Kidney (tissue), 14 donors: ENCODE measurements around the gene CCAR1. TPM values are rescaled to one million over a fixed set of nuclear protein-coding genes. Genes with fewer than 3 reads are reported as not detected.

Source experiments
- DNase-seq, 5 donors: peaks; one replicate each; pipeline ENCODE4 v3.0.0-alpha.2; 2013 to 2020
- FAIRE-seq: peaks from 2 replicates; lab custom pipeline; 2012; peaks lifted over from hg19 to GRCh38; lab: Jason Lieb, UNC
- H3K27ac ChIP-seq, 2 donors: one replicate each; pipeline ENCODE4 v1.7.0; 2013; ENCODE audit warnings: low read depth in 2 of 2, low read length in 2 of 2, inconsistent platforms in 1 of 2
- H3K27me3 ChIP-seq: one replicate; pipeline ENCODE4 v1.7.1; 2013; ENCODE audit warnings: low read length, inconsistent platforms; ENCODE audit not compliant: control insufficient read depth, insufficient read depth
- H3K36me3 ChIP-seq, 3 donors: one replicate each; pipeline versions ENCODE4 v1.7.0 to v1.7.1; 2013; ENCODE audit warnings: low read length in 3 of 3, control low read depth in 1 of 3, inconsistent platforms in 1 of 3; ENCODE audit not compliant: insufficient read depth in 3 of 3, control insufficient read depth in 2 of 3
- H3K4me1 ChIP-seq, 3 donors: one replicate each; pipeline versions ENCODE4 v1.7.0 to v1.7.1; 2013; ENCODE audit warnings: low read length in 3 of 3, inconsistent platforms in 1 of 3, low read depth in 1 of 3; ENCODE audit not compliant: control insufficient read depth in 2 of 3, insufficient read depth in 2 of 3
- H3K4me3 ChIP-seq, 3 donors: one replicate each; pipeline versions ENCODE4 v1.7.0 to v1.8.1; 2013; ENCODE audit warnings: low read length in 3 of 3, control low read depth in 1 of 3, inconsistent platforms in 1 of 3
- H3K9ac ChIP-seq, 3 donors: one replicate each; pipeline versions ENCODE4 v1.7.0 to v1.7.1; 2013; ENCODE audit warnings: low read length in 3 of 3, control low read depth in 1 of 3, inconsistent platforms in 1 of 3
- H3K9me3 ChIP-seq, 3 donors: one replicate each; pipeline versions ENCODE4 v1.7.0 to v1.7.1; 2013; ENCODE audit warnings: low read length in 3 of 3, control low read depth in 1 of 3, inconsistent platforms in 1 of 3; ENCODE audit not compliant: control insufficient read depth in 2 of 3, insufficient read depth in 1 of 3
- intact Hi-C: fragments of 100-400 bp; cut with DNase I; formaldehyde crosslinking; loops from one replicate; pipeline ENCODE4 v1.11.1; 2022
- polyA plus RNA-seq: library from polyadenylated mRNA; stranded (reverse); fragments of 350-450 nt; fragmentation: Illumina TruSeq; extraction: RNeasy Lipid Tissue Mini Kit (QIAGEN cat#74804); gene quantifications from one replicate; pipeline ENCODE4 v1.2.3, GENCODE V29; 2014; ENCODE audit warnings: low read depth, low replicate concordance; ENCODE audit not compliant: insufficient read depth
- total RNA-seq: library from RNA; stranded (reverse); fragmentation: NEBNext Ultra II Directional; extraction: Animal tissue kit (Norgen Biotek cat#: 25700); gene quantifications from one replicate; pipeline ENCODE4 v1.2.1, GENCODE V29; 2021
- TF ChIP-seq, protein P1 (sequence below): IDR thresholded peaks from 3 replicates; pipeline ENCODE4 v1.5.1; 2012; ENCODE audit warnings: mild to moderate bottlenecking, moderate library complexity, borderline replicate concordance; ENCODE audit not compliant: insufficient read depth; ENCODE audit errors: extremely low read depth
- donor health status: control.
- donor health status: control.
- donor health status: control.
- donor health status: control.
- donor health status: control.
- donor health status: DM: yes; HTN: yes; CAD: no.
- donor health status: Normal renal cell carcinoma (clear cell type).

CCAR1 gene
- total and polyA plus RNA-seq, 2 donors from 2014 or later = 45.2 to 54.4 TPM

DNA sequence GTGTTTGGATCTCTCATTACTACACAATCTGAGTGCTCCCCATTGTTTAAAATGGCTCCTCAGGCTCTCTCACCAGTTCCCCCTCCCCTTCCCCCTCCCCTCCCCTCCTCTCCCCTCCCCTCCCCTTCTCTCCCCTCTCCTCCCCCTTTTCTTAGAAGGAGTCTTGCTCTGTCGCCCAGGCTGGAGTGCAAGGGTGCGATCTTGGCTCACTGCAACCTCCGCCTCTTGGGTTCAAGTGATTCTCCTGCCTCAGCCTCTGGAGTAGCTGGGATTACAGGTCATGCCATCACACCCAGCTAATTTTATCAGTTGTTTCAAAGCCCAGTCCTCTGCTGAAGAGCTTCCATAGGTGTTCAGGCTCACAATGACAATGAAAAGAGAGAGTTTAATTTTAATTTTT lies 3.6 kb upstream of the CCAR1 start:
- H3K36me3 ChIP-seq = no peaks in the 10 kb centered on the region
- intact Hi-C loops = no loop called here
- TF ChIP-seq, protein P1, sequence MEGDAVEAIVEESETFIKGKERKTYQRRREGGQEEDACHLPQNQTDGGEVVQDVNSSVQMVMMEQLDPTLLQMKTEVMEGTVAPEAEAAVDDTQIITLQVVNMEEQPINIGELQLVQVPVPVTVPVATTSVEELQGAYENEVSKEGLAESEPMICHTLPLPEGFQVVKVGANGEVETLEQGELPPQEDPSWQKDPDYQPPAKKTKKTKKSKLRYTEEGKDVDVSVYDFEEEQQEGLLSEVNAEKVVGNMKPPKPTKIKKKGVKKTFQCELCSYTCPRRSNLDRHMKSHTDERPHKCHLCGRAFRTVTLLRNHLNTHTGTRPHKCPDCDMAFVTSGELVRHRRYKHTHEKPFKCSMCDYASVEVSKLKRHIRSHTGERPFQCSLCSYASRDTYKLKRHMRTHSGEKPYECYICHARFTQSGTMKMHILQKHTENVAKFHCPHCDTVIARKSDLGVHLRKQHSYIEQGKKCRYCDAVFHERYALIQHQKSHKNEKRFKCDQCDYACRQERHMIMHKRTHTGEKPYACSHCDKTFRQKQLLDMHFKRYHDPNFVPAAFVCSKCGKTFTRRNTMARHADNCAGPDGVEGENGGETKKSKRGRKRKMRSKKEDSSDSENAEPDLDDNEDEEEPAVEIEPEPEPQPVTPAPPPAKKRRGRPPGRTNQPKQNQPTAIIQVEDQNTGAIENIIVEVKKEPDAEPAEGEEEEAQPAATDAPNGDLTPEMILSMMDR = no peak
- no peak for DNase-seq
- no peak overlapping the region for H3K4me3 ChIP-seq
- peaks cover 0 to 3% (median 2%) of the 10 kb centered on the region in 3 donors for H3K4me1 ChIP-seq
- H3K27me3 ChIP-seq = no peaks in the 10 kb centered on the region
- no peak overlapping the region for H3K27ac ChIP-seq
- no peak overlapping the region for H3K9ac ChIP-seq
- FAIRE-seq = no peak
- H3K9me3 ChIP-seq = no peaks in the 10 kb centered on the region

DNA sequence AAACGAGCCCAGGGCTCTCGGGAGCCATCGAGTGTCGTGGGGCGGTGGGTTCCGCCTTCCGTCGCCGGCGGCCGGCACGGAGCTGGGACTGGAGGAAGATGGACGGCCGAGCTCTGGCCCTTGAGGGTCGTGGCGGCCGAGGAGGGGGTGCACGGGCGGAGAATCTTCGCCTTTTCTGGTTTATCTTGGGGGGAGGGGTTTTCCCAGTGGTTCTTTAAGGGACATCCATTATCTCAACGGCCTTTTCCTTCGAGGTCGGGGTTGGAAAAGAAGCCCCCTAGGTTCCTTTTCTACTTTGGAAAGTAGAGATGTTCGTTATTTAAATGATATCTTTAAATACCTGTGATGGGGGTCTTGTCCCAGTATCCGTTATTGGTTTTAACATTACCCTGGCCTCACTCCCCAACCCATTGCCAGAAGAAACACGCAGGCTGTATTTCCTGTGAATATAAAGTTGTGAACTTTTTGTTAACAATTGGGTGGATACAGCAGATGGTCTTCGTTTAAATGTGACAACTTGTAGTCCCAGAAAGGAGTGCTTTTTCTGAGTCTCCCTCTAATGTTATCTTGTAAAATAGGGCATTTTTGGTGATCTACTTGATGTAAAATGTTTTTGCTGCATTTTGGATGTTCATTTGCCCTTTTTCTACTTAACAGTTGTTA lies 765 bp downstream of the CCAR1 start:
- Histone ChIP-seq H3K36me3 (peaks cover 2 to 10% (median 4%) of the 10 kb centered on the region in 3 donors), H3K4me3 (peak overlapping the region; percentile 76 to 77 (median 77)), H3K9ac (peak overlapping the region; percentile 41 to 87 (median 78)), H3K27ac (peak overlapping the region; percentile 95 to 97), H3K9me3 (no peaks in the 10 kb centered on the region), H3K27me3 (no peaks in the 10 kb centered on the region), H3K4me1 (peaks cover 0 to 5% (median 2%) of the 10 kb centered on the region in 3 donors)
- intact Hi-C loops = no loop called here
- TF ChIP-seq, protein P1 = no peak
- peak in 2 of 5 donors; percentile 58 to 62 for DNase-seq
- no peak for FAIRE-seq

DNA sequence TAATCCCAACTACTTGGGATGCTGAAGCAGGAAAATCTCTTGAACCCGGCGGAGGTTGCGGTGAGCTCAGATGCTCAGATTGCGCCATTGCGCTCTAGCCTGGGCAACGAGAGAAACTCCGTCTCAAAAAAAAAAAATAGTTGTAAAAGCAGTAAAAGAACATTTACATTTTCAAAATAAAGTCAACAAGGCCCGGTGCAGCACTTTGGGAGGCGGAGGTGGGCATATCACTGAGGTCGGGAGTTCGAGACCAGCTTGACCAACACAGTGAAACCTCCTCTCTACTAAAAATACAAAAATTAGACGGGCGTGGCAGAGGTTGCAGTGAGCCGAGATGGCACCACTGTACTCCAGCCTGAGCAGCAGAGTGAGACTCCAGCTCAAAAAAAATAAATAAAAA lies 4.0 kb downstream of the CCAR1 start:
- H3K9ac ChIP-seq = no peak overlapping the region
- H3K27ac ChIP-seq = no peak overlapping the region
- H3K4me3 ChIP-seq = no peak overlapping the region
- TF ChIP-seq, protein P1 = no peak
- no peaks in the 10 kb centered on the region for H3K9me3 ChIP-seq
- H3K4me1 ChIP-seq = peaks cover 0 to 5% (median 2%) of the 10 kb centered on the region in 3 donors
- H3K27me3 ChIP-seq = no peaks in the 10 kb centered on the region
- intact Hi-C loops = no loop called here
- FAIRE-seq (no peak), DNase-seq (no peak)
- H3K36me3 ChIP-seq = peaks cover 2 to 10% (median 4%) of the 10 kb centered on the region in 3 donors
